ENCODE data around the gene OR2T8. TPM values are rescaled to one million over a fixed set of nuclear protein-coding genes. Genes with fewer than 3 reads are reported as not detected.
A peak's percentile ranks its signal among the peaks of the same experiment; 100 is the strongest.

OR2T8 gene
- total RNA-seq, 3 donors from 2014 or later (not counting 1 experiment from before 2014, with no cell fraction given) = not detected

DNA sequence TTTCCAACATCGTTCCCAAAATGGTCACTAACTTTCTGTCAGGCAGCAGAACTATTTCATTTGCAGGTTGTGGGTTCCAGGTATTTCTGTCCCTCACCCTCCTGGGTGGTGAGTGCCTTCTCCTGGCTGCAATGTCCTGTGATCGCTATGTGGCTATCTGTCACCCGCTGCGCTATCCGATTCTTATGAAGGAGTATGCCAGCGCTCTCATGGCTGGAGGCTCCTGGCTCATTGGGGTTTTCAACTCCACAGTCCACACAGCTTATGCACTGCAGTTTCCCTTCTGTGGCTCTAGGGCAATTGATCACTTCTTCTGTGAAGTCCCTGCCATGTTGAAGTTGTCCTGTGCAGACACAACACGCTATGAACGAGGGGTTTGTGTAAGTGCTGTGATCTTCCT, 13.9 kb downstream of the OR2T8 start:
- no peak overlapping the region for H3K27ac Mint-ChIP-seq
- Histone ChIP-seq H3K4me1 (ENCODE audit: control insufficient read depth, insufficient read depth, low read length) (peaks cover 6% of the 10 kb centered on the region), H3K4me3 (ENCODE audit: low read length) (no peak overlapping the region), H3K9me3 (ENCODE audit: control insufficient read depth, insufficient read depth, low read length) (peaks cover 5% of the 10 kb centered on the region), H3K27ac (ENCODE audit: low read length) (no peak overlapping the region), H3K36me3 (ENCODE audit: control insufficient read depth, insufficient read depth, low read length) (no peaks in the 10 kb centered on the region), H3K27me3 (ENCODE audit: control insufficient read depth, insufficient read depth, low read length) (no peaks in the 10 kb centered on the region)
- 98% methylated on average over 8 of the region's 8 CpGs for WGBS (ENCODE audit: insufficient coverage)
- intact Hi-C loops (cut with micrococcal nuclease) = no loop called here
- TF ChIP-seq, protein P1, sequence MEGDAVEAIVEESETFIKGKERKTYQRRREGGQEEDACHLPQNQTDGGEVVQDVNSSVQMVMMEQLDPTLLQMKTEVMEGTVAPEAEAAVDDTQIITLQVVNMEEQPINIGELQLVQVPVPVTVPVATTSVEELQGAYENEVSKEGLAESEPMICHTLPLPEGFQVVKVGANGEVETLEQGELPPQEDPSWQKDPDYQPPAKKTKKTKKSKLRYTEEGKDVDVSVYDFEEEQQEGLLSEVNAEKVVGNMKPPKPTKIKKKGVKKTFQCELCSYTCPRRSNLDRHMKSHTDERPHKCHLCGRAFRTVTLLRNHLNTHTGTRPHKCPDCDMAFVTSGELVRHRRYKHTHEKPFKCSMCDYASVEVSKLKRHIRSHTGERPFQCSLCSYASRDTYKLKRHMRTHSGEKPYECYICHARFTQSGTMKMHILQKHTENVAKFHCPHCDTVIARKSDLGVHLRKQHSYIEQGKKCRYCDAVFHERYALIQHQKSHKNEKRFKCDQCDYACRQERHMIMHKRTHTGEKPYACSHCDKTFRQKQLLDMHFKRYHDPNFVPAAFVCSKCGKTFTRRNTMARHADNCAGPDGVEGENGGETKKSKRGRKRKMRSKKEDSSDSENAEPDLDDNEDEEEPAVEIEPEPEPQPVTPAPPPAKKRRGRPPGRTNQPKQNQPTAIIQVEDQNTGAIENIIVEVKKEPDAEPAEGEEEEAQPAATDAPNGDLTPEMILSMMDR (IDR thresholded peaks at IDR 0.05) = no peak
- H3K36me3 Mint-ChIP-seq = no peaks in the 10 kb centered on the region
- H3K4me3 Mint-ChIP-seq = no peak overlapping the region
- ATAC-seq (no peak), DNase-seq (no peak)
- H3K27me3 Mint-ChIP-seq (ENCODE audit: low read depth in 2 of 2) = peaks cover 0 to 3% of the 10 kb centered on the region in 2 donors
- H3K4me1 Mint-ChIP-seq = peaks cover 0 to 4% of the 10 kb centered on the region in 2 donors
- H3K9me3 Mint-ChIP-seq = no peaks in the 10 kb centered on the region

DNA sequence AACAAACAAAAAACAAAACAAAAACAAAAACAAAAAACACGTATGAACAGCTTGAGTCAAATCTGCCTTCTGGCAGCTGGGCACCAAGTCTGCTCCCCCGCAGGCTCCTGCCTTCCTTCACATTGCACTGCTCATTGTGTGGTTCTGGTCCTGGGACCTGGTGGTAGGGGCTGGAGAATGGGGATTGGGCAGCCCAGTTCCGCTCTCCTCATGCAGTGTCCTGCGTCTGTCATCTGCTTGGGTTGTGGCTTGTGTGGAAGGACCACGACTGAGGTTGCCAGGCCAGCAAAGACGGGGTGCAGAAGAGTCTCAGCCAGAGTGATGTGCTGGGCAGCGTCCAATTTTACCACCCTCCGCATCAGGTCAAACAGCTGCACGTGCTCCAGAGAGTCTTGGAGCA, 15.7 kb downstream of the OR2T8 start:
- Mint-ChIP-seq H3K4me1 (peaks cover 0 to 4% of the 10 kb centered on the region in 2 donors), H3K4me3 (peak overlapping the region; percentile 31), H3K9me3 (no peaks in the 10 kb centered on the region), H3K27me3 (ENCODE audit: low read depth in 2 of 2) (peaks cover 0 to 3% of the 10 kb centered on the region in 2 donors), H3K27ac (no peak overlapping the region), H3K36me3 (no peaks in the 10 kb centered on the region)
- DNase-seq (peak in 1 of 2 donors; percentile 2), ATAC-seq (no peak)
- 93% methylated on average over 9 of the region's 9 CpGs for WGBS (ENCODE audit: insufficient coverage)
- intact Hi-C loops (cut with micrococcal nuclease) = no loop called here
- H3K9me3 ChIP-seq (ENCODE audit: control insufficient read depth, insufficient read depth, low read length) = peaks cover 5% of the 10 kb centered on the region
- TF ChIP-seq, protein P1 (IDR thresholded peaks at IDR 0.05) = no peak
- no peak overlapping the region for H3K27ac ChIP-seq (ENCODE audit: low read length)
- no peak overlapping the region for H3K4me3 ChIP-seq (ENCODE audit: low read length)
- no peaks in the 10 kb centered on the region for H3K27me3 ChIP-seq (ENCODE audit: control insufficient read depth, insufficient read depth, low read length)
- peaks cover 6% of the 10 kb centered on the region for H3K4me1 ChIP-seq (ENCODE audit: control insufficient read depth, insufficient read depth, low read length)
- H3K36me3 ChIP-seq (ENCODE audit: control insufficient read depth, insufficient read depth, low read length) = no peaks in the 10 kb centered on the region

GRCh38 chr1:247936415-247936814, 16.4 kb downstream of the OR2T8 start:
- H3K27ac Mint-ChIP-seq = no peak overlapping the region
- ATAC-seq (no peak), DNase-seq (peak in 1 of 2 donors; percentile 3)
- 97% methylated on average over 18 of the region's 18 CpGs for WGBS (ENCODE audit: insufficient coverage)
- Histone ChIP-seq H3K36me3 (ENCODE audit: control insufficient read depth, insufficient read depth, low read length) (no peaks in the 10 kb centered on the region), H3K9me3 (ENCODE audit: control insufficient read depth, insufficient read depth, low read length) (peaks cover 5% of the 10 kb centered on the region), H3K27me3 (ENCODE audit: control insufficient read depth, insufficient read depth, low read length) (no peaks in the 10 kb centered on the region), H3K27ac (ENCODE audit: low read length) (no peak overlapping the region), H3K4me1 (ENCODE audit: control insufficient read depth, insufficient read depth, low read length) (peaks cover 6% of the 10 kb centered on the region), H3K4me3 (ENCODE audit: low read length) (no peak overlapping the region)
- H3K4me3 Mint-ChIP-seq = no peak overlapping the region
- no peaks in the 10 kb centered on the region for H3K36me3 Mint-ChIP-seq
- H3K4me1 Mint-ChIP-seq = peaks cover 0 to 4% of the 10 kb centered on the region in 2 donors
- H3K27me3 Mint-ChIP-seq (ENCODE audit: low read depth in 2 of 2) = peaks cover 0 to 3% of the 10 kb centered on the region in 2 donors
- TF ChIP-seq, protein P1 (IDR thresholded peaks at IDR 0.05) = no peak
- H3K9me3 Mint-ChIP-seq = no peaks in the 10 kb centered on the region
- intact Hi-C loops (cut with micrococcal nuclease) = no loop called here

Measured in natural killer cell (primary cell).